DMS153 treated with DMSO at 0.1 percent for 48 hours (cell line): ENCODE data around the gene LRSAM1.
"Not testable (repeated sequence)": the region's sequence is repeated elsewhere in the genome, so short reads cannot be mapped to it uniquely, and the experiment has no call there.

Experiments used
- DNase-seq: peaks from one replicate; lab custom pipeline; 2025; ENCODE audit not compliant: unreplicated experiment; lab: John Stamatoyannopoulos, UW

The LRSAM1 gene

DNA sequence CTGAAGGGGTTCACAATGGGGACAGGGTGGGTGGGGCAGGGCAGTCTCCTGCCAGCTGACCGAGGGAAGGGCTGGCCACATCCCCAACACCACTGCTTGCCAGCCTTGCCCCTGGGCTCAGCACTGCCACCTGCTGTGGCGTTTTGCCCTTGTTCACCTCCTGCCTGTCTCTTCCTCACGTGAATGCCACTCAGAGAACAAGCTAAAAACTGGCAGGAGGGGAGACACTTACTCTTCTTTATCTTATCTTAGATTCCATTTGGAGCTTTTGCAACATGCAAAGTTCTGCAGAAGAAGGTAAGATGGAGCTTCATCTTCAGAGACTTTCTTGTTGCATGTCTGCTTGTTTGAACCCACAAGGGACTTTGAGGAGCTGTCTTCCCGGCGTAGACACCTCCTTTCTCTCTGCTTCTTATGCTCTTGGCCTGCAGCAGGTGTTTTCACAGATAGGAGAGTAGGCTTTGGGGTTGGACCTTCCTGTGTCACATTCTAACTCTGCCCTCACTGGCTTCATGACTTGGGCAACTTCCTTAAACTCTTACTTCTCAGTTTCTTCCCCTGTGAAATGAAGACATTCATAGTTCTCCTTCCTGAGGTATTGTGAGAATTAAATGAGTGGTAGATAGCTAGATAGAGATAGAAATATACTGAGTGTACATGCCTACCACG, 4.1 kb downstream of the LRSAM1 start:
- no peak for DNase-seq

DNA sequence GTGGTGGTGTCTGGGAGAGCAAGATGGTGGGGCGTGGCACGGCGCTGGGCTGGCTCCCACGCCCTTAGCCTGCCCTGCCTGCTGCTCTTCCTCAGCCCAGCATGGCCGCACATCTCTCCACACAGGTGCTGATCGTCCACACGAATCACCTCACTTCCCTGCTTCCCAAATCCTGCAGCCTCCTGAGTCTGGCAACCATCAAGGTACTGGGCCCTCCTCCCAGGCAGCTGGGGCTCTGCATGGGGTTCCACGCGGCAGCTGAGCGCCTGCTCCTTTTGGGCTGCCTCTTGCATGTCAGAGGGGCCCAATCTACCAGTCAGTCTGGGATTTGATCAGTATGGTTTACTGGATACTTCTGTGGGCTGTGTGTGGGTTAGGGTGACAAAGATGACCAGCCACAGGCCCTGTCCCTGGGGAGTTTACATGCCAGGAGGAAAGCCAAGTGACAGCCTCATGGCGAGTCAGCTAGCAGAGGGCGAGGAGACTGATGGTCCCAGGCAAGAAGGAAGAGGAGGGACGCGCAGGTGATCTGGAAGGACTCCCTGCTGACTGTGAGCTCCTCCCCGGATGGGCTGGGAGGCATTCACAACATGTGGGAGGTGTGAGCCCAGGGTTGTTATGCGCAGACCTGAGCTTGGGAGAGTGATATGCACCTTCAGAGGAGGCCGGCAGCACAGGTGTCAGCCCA, 6.0 kb downstream of the LRSAM1 start:
- no peak for DNase-seq

DNA sequence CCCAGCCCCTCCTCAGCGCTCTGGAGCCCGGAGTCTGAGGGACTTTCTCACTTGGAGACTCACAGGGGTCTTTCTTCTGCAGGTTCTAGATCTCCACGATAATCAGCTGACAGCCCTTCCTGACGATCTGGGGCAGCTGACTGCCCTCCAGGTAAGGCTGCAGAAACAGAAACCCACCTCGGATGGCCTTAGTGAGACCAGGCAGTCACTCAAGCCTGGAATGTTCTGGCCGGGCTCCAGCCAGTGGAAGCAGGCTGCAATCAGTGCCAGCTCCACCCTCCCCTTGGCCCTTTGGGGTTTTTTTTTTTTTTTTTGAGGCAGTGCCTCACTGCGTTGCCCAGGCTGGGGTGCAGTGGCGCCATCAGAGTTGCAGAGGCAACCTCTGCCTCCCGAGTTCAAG, 7.6 kb downstream of the LRSAM1 start:
- no peak for DNase-seq

DNA sequence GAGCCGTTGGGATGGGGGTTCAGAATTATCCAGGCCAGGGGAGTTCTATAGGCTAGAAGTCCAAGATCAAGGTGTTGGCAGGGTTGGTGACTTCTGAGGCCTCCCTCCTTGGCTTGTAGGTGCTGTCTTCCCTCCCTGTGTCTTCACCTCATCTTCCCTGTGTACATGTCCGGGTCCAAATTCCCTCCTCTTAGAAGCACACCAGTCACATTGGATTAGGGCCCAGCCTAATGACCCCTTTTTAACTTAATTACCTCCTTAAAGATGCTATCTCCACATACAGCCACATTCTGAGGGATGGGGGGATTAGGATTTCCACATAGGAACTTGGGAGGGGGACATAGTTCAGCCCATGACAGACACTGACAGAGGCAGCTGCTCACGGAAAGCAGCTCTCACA, 12.1 kb downstream of the LRSAM1 start:
- no peak for DNase-seq

DNA sequence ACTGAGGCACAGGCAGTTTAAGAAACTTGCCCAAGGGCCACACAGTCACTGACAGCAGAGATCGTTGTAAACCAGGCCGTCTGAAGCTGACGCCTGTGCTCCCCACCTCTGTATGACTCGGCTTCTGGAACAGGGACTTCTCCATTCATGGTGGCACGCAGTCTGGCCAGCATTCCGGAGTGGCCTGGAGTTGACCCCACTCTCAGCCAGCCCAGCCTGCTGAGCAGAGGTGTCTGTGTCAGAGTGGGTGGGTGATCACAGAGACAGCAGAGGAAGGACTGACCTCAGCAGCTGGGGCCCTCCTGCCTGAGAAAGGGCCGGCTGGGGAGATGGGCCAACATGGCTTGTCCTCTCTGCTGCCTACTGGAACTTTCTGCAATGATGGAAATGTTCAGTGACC, 12.6 kb downstream of the LRSAM1 start:
- DNase-seq, result no peak

DNA sequence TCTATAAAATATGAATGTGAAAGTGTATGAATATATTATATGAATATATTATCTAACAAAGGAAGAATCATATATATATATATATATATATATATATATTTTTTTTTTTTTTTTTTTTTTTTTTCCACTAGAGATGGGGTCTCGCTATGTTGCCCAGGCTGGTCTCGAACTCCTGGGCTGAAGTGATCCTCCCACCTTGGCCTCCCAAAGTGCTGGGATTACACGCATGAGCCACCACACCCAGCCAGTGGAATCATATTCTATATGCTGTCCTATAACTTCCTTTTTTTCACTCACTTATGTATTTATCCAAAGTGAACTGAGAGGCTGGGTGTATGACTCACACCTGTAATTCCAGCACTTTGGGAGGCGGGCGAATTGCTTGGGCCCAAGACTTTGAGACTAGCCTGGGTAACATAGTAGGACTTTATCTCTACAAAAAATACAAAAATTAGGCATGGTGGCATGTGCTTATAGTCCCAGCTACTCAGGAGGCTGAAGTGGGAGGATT, 15.2 kb downstream of the LRSAM1 start:
- not testable (repeated sequence) for DNase-seq

DNA sequence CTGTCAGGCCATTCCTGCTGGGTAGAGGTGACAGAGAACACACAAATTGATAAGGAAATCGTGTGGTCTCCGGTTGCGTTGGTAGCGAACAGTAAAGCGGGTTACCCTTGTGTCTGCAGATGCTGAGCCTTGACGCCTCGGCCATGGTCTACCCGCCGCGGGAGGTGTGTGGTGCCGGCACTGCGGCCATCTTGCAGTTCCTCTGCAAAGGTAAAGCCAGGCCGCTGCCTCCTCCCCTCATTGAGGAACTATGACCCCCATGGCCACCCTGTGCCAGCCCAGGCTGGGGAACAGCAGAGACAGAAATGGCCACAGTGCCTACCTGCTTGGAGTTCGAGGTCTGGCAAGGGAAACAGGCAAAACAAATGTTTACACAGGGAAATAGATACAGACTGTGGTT, 16.3 kb downstream of the LRSAM1 start:
- DNase-seq, result no peak

DNA sequence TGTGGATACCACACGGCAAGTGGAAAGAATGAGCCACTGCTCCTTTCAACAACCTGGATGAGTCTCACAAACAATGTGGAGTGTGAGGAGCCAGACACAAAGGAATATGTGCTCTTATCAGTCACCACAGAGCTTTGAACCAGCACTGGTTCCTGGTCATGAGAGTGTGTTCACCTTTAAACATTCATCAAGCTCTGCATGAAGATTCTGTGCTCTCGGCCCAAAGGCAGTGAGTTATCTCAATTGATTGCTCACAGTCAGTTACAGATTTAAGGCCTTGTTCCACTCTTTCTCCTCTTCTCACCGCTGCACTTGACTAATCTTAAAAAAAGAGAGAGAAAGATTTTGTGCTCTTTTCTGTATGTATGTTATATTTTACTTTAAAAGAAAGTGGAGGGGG, 19.4 kb downstream of the LRSAM1 start:
- no peak for DNase-seq

DNA sequence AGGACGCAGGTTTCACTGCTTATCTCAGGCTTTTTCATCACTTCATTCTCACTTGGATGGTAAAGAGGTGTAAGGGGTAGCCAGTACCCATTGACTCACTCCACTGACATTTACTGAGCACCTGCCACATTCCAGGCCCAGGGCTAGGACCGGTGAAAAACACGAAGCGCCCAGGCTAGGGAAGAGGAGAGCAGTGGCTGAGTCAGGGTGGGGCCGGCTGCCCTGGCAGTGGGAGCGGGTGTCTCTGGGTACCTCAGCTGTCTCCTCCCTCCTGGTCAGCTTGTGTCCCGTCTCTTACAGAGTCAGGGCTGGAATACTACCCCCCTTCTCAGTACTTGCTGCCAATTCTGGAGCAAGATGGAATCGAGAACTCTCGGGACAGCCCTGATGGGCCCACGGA, 22.2 kb downstream of the LRSAM1 start:
- DNase-seq, result no peak

DNA sequence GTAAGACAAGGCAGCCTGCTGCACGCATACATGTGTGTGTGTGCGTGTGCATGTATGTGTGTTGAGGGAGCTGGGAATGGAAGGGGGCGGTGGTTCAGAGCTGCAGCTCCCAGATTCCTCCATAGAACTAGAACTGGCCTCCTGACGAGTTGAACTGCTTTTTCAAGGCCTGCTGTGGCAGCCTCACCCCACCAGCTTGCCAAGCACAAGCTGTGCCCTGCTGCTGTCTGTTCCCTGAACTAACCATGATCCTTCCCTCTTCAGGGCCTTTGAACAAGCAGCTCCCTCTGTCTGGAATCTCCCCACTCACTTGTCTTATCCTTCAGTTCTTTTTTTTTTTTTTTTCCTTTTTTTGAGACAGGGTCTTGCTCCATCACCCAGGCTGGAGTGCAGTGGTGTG, 22.6 kb downstream of the LRSAM1 start:
- no peak for DNase-seq

DNA sequence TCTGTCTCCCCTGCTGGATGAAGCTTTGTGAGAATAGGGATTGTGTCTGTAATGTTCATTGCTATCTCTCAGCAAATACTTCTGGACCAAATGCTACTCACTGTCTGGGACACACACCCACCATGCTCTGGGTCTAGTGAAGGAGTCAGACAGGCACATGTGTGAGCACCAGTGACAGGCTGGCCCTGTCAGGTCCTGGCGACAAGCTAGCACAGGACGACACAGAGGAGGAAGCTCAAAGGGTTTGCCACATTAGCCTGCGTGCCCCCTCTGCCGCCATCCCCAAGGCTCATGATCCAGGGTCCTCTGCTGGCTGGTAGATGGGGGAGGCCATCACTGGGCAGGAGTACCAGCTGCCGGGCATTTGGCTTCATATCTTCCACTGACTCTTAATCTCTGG, 23.3 kb downstream of the LRSAM1 start:
- DNase-seq, result no peak

DNA sequence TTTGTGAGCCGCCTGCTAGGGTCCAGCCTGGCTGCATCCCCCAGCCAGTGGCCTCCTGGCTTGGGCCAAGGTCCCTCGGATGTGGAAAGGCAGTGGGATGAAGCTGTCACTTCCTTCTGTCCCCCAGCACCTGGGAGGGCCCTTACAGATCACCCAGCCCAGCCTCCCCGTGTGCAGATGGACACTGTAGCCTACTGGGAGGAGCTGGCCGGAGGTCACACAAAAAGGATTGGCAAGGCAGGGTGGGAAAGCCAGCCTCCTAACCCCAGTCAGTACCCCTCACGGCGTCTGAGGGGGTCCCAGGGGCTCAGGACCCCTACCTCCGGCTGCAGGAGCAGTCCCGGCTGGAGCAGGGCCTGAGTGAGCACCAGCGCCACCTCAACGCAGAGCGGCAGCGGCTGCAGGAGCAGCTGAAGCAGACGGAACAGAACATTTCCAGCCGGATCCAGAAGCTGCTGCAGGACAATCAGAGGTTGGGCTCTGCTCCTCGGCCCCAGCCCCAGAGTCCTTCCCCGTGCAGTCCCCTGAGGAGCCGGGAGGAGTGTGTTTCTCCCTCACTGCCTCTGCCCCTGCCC, 28.3 kb downstream of the LRSAM1 start:
- DNase-seq, result no peak

DNA sequence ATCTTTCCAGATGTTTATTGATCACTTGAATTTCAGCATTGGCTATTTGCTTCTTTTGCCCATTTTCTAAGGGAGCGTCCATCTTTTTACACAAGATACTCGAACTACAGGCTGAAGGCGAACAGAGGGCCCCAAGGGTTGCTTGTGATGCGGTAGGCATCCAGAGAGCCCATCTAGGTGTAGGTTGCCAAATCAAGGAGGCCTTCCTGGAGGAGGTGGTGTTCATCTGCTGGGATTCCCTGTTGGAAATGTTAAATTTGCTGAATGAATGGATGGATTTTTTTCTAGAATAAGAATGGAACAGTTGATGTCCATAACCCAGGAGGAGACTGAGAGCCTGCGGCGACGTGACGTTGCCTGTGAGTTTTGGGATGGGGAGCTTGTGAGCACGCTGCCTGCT, 31.4 kb downstream of the LRSAM1 start:
- DNase-seq, result no peak

DNA sequence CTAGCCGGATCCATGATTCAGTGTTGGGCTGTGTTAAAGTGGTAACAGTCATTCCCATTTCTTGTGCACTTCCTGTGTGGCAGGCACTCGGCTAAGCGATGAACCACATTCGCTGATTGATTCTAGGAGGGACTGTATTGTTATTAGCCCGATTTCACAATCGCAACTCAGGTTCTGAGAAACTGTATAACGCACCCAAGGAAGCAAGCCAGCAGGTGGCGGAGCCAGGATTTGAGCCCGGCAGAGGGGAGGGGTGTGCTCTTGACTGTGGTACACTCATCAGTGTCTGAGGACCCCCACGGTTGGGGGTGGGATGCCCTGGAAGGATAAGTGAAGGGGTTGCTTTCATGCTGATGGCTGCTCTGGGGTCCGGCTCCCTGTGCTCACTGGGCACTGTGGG, 34.7 kb downstream of the LRSAM1 start:
- DNase-seq, result no peak

DNA sequence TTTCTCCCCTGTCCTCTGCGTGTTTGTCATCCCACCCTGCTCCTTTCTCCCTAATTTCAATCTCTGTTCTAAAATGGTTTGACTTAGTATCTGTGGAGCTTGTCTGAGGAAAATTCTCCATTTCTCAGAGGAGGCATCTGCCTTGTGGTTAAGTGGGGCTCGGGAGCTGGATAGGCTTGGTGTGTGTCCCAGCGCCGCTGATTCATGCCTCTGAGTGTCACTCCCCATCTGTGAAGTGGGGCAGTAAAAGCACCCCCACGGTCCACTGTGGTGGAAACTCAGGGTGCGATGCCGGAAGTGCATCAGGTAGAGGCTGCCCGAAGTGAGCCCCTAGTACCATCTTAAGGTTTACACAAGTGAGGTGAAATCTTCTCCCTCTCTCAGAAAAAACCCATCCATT, 37.6 kb downstream of the LRSAM1 start:
- DNase-seq, result no peak

DNA sequence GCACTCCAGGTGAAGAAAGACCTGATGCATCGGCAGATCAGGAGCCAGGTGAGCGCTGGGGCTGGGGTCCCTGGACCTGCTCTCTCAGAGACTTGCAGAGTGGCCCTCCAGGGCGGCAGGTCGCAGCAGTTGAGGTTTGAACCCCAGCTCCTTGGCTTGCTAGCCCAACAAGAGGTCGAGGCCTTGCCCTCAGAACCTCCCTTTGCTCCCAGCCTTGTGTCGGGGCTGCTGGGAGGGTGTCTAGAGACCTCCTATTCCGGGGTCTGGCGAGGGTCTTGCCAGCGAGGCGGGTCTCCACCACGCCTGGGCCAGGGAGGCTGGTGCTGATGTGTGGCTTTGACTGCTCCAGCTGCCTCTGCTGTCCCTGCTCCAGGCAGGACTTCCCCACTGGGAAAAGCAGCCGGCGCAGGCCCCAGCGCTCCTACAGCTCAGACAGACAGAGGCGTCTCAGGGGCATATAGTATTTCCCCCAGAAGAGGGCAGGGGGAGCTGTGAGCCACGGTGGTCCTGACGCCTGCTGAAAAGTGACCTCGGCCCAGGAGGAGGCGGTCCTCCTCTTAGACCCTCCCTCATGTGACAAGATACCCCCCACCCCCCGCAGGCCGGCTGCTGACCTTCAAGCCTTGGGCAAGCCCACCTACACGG, 38.3 kb downstream of the LRSAM1 start:
- DNase-seq, result no peak

DNA sequence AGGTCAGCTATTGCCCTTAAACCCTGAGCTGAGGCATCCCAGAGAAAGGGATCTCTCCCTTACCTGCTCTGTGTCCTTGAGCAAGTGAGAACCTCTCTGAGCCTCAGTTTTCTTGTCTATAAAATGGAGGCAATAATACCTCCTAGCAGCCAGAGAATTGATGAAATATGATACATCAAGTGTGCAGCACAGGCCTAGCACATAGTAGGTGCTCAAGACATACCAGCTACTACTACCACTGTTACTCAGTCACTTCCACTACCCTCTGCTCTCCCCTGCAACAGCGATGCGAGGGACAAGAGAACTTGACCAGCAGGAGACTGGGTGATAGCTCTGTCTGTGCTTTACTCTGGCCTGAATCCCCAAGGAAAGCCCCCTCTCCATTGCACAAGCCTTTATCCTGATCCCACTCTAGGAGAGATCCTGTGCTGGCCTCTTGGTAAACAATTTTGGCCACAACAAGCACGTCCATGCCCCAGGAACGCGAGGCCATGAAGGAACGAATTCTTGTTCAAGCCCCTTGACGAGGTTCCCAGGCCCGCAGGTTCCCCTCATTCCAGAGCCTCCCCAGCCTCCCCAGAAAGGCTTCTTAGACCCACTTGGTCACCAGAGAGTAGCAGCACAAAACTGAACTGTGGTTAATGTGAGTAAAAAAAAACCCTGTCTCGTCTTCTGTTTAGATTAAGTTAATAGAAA, 39.4 kb downstream of the LRSAM1 start:
- DNase-seq, result no peak

DNA sequence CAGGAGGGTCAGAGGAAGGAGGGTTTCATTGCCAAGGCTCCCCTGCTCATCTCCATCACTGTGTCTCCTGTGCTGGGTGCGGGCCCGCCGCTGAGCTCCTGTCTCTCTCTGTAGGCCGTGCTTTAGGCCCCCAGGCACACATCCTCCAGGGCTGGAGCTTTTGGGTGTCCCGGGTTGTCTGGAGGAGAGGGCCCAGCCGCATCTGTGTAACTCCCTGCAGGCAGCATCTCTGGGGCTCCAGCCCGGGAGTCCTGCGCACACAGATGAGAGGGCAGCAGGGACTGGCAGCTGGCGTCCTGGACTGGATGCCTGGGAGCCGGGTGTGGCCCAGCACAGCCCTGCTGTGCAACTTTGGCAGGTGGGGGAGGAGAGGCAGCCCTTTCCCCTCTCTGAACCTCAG, 40.2 kb downstream of the LRSAM1 start:
- no peak for DNase-seq

DNA sequence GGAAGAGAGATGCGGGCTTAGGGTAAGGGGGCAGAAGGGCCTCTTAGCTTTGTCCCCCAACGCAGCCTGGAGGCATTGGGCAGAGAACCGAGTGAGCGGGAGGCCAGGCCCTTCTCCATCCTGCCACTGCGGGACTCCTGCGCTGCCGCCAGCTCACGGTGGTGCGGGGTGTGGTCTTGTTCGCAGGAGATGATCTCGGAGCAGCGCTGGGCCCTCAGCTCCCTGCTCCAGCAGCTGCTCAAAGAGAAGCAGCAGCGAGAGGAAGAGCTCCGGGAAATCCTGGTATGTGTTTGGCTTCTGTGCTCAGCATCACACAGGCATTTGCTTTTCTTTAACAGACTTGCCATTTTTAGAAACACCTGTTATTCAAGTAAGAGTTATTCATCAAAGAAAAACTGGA, 41.3 kb downstream of the LRSAM1 start:
- no peak for DNase-seq

DNA sequence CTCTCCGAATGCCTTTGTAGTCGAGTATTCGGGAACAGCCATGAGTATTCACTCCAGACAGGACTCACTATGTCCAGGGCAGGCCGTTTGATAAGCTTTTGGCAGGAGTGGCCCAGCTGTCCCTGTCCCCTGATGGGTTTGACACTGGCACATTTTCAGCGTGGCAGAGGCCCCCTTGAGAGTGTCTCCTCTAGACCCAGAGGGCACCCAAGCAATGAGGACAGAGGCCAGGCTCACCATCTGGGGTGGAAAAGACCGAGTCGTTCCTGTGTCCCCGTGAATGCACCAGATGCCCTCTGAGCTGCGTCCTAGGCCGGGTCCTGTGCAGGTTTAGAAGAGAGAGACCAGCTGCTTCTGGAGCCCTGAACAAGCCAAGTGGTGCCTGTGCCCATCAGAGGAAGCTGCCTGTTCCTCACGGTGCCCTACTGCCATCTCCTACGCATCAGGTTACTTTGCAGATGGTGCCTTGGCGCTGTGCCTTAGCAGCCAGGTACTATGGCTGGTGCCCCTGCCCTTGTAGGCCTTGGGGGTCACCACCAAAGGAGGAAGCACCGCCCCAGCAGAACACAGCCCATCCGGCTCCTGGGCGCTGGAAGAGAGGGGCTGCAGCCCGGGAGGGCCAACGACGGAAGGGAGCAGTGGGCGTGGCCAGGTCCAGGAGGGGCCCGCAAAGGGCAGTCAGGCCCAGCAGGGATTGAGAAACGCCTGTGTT, 42.4 kb downstream of the LRSAM1 start:
- no peak for DNase-seq

DNA sequence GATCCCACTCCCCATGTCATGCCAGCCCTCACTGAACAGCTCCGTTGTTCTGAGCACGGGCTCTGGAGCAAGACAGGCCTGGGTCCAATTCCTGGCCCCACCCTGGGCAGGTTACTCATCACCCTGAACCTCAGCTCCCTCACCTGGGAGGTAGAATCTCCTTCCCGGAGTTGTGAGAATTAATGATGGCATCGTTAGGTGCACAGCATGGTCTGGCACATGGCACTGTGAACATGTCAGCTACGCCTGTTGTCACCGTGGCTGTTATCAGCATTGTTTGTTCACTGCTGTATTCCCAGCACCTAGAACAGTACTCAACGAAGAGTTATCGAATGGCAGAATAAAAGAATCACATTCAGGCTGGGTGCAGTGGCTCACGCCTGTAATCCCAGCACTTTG, 43.0 kb downstream of the LRSAM1 start:
- DNase-seq, result no peak
